NK-92 treated with Interleukin-12 subunit alpha and Interleukin-12 subunit beta, amount 100 ng/mL, for 24 hours (cell line): ENCODE data around the gene NCKAP5L.
A peak's percentile ranks its signal among the peaks of the same experiment; 100 is the strongest.
"Not testable (repeated sequence)": the region's sequence is repeated elsewhere in the genome, so short reads cannot be mapped to it uniquely, and the experiment has no call there.

Source experiments
- DNase-seq: peaks from one replicate; lab custom pipeline; 2025; lab: John Stamatoyannopoulos, UW

The NCKAP5L gene

DNA sequence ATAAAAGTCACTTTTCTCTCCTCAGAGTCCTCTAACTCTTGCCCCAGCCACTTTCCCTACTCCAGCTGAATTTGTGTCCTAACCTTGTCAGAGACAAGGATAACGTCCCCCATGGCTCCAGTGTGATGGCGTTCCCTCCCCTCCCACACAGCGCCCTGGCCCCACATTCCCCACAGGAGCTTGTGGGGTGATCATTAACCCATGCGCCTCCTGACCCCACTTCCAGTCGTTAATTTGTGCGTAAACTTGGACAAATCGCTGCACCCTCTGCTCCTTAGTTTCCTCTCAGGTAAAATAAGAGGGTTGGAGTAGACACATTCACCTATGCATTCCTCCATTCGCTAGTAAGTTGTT, 37.5 kb upstream of the NCKAP5L start:
- no peak for DNase-seq

DNA sequence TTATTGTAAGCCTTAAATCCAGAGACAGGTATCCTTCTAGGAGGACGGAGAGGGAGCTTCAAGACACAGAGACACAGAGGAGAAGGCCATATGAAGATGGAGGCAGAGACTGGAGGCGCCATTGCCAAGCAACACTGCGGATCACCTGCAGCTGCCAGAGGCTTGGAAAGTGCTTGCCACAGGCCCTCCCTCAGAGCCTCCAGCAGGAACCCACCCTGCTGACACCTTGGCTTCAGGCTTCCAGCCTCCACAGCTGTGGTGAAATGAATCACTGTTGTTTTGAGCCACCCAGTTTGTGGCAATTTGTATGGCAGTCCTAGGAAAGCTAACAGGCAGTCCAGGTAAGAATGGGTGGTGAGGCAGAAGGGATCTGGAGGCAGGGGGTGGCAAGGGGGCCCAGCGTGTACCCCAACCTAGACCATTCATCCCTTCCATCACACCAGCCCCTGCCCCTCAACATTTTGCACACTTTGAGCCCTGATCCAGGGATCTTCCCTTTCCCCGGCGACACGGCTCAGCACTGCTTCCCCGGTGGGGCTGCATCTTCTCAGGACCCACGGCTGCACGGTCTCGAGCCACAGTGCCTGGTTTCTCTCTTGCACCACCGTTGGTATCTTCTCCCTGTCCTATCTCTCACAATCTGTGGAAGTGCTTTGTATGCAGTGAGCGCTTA, 37.0 kb upstream of the NCKAP5L start:
- no peak for DNase-seq

DNA sequence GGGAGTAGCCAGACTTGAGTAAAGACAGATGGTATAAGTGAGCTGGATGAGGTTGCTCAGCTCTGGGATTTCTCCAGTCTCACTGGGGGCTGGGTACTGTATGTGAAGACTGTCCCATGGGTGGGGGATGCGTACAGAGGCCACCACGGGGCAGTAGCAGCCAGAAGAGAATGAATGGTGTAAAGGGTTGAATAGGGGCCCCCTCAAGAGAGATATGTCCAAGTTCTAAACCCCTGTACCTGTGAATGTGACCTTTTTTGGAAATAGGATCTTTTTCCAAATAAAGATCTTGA, 36.5 kb upstream of the NCKAP5L start:
- no peak for DNase-seq

DNA sequence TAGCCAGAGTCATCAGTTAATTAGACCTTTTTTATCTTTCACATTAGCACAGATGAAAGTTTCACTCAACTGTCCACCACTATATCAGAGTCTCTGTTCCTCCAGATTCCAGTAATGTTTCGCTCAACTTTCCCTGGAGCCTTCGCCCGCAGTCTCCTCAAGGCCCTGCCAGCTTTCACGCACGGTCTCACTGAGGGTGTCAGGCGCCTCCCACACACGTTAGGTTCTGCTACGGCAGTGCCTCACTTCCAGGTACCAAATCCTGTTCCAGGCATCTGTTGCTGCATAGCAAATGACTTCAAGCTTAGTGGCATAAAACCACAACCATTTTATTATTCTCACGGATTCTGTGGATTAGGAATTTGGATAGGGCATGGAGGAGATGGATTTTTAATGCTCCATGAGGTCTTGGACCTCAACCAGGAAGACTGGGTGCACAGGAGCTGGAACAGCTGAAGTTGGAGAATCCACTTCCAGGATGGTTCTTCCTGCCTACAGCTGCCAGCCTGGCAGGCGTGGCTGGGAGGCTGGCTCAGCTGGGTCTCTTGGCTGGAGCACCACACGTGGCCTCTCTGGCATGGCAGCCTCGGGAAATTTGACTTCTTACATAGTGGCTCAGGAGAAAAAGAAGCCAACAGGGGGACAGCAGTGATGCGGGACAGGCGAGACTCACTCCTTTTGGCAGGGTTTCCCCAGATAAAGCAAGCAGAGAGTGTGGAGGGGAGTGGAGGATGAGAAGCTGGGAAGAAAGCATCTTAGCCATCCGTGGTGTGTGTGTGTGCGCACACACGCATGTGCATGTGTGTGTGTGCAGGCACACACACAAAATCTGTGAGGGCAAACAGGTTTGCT, 36.0 kb upstream of the NCKAP5L start:
- no peak for DNase-seq

DNA sequence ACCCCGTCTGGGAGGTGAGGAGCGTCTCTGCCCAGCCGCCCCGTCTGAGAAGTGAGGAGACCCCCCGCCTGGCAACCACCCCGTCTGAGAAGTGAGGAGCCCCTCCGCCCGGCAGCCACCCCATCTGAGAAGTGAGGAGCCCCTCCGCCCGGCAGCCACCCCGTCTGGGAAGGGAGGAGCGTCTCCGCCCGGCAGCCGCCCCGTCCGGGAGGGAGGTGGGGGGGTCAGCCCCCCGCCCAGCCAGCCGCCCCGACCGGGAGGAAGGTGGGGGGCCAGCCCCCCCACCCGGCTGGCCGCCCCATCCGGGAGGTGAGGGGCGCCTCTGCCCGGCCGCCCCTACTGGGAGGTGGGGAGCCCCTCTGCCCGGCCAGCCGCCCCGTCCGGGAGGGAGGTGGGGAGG, 32.7 kb upstream of the NCKAP5L start:
- not testable (repeated sequence) for DNase-seq

DNA sequence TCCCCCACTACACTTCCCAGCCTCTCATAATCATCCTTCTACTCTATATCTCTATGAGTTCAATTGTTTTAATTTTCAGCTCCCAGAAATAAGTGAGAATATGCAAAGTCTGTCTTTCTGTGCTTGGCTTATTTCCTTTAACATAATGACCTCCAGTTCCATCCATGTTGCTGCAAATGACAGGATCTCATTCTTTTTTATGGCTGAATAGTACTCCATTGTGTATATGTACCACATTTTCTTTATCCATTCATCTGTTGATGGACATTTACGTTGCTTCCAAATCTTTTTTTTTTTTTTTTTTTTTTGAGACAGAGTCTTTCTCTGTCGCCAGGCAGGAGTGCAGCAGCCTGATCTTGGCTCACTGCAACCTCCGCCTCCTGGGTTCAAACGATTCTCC, 27.7 kb upstream of the NCKAP5L start:
- not testable (repeated sequence) for DNase-seq

DNA sequence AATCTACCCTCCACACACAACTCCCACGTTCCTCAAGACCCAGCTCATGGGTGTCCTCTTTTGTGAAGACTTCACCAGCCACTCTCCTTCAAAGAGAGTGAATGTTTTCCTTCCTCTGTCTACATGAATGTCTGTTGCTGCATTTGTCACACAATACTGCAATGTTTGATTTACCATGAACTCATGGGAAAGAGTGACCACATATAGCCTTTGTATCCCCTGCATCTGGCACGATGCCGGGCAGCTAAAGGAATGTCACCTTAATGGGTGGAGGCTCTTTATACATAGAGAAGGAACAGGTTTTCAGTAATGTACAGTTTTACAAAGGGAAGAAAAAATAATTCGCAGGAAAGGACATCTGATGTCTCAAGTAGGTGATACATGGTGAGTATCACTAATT, 26.8 kb upstream of the NCKAP5L start:
- DNase-seq = no peak

DNA sequence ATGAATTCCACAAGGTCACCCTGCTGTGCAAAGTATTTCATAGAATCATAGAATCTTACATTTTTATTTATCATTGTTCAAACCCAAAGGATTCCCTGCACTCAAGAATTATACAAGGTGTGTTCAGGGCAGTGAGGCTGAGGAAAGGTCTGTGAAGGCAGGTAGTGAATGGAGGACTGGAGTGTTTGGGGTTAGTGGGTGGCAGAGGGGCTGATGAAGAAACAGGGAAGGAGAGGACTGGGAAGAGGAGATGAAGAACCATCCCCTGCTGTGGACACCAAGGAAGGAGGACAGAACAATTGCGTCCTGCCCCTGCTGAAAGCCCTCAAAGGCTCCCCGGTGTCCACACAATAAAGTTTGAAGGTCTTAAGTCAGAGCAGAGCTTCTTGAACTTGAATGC, 25.5 kb upstream of the NCKAP5L start:
- no peak for DNase-seq

DNA sequence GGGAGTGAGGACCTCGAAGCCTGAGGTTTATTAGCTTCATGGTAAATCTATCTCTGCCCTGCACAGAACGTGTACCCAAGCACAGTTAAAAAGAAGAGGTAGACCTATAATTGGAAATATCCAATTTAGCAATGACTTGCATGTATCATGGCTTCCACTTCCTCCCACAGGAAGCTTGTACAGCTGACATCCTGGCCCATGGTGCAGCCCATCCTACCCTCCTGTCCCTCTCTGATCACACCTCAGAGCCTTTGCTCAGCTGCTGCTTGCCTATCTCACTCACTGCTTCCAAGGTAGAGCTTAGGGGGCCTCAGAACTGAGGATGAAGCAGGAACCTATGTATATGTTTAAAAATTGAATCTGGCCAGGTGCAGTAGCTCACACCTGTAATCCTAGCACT, 18.9 kb upstream of the NCKAP5L start:
- DNase-seq = no peak

DNA sequence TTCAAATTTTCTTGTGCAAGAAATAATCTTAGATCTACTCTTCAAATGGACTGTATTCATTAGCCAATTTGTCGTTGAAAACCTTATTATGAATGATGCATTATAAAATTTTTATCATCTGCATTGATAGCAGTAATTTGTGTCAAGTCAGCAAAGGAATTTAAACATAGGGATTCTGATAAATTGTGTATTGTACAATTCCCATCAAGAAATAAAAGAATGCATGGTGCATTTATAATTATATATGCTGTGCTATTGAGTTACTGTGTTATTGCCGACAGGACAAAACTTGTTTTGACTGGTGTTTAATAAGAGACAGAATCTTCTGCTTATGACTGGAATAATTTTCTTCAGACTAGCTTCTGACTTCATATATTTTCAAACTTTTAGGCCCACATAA, 17.8 kb upstream of the NCKAP5L start:
- DNase-seq = no peak

DNA sequence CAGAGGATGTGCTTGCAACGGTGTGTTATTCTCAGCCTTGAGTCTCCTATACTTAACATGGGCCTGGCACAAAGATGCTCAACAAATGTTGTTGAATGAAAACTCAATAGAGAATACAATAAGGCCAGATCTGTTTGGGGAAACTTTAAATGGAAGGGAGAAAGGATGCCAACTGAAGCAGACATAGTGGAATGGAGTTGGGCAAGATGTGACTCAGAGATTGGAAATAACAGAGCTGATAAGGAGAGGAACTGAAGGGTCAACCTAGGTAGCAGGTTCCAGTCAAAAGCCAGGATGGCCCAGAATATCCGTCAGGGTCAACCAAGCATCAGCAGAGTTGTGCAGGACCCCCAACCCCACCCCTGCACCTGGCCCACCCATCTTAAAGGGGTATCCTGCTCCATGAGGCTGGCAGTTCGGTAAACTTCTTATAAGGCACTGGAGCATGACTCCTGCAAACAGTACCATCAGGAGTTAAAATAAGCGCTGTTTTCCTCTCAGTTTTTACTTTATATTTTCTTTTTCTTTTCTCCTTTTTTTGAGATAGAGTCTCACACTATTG, 15.7 kb upstream of the NCKAP5L start:
- no peak for DNase-seq

DNA sequence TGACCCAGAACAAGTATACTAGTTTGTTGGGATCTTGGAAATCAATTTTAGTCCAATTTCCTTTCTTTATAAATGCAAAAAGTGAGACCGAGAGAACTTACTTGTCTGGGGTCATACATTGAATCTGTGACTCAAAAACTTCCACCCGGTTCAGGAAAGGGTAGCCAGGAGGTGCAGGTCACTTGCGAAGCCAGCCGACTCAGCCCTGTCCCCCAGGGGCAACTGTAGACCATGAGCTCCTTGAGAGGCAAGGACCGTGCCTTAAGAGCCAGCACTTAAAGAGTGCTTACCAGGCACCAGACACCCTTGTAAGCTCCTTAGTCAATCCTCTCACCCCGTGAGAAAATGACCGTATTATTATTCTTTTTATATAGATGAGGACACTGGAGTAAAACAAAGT, 15.2 kb upstream of the NCKAP5L start:
- no peak for DNase-seq

DNA sequence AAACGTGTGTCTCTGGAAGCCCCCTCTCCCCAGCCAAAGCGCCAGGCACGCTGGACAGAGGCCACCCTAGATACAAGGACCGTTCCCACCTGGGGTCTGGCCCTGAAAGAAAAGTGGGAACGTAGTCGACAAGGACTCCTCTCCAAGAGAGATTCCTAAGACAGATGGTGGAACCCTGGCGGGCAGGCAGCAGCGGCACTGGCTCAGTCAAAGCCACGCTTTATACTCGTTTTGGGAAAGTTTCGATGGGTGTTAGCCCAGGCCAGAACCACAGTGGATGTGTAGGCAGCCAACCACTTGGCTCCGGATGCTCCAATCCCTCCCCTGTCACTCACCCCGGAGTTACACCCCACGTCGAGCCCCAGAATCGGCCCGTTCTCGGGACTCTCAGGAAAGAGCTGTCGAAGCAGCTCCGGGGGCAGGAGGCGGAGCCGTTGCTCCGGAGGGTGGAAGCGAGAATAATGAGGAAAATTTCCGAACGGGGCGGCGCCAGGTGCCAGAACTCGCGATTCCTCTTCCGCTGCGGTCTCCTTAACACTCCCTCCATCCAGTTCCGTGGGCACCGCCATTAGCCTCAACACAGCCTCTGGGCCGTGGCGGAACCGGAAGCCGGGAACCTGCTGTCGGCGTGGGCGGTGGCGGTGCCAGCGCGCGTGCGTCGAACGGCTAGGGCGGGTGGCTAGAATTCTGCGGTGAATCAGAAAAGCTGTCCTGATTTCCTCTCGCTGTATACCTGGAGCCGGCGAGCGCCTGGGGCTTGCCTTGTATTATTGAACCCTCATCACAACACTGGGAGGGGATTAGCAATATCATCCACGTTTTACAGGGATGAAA, 14.5 kb upstream of the NCKAP5L start, which contains the start of gene BCDIN3D:
BCDIN3D (minus strand) TSS at position 588 of the 834 bp plus-strand sequence; CDS start at position 569, 19 bp downstream.
- DNase-seq = peak; percentile 78

DNA sequence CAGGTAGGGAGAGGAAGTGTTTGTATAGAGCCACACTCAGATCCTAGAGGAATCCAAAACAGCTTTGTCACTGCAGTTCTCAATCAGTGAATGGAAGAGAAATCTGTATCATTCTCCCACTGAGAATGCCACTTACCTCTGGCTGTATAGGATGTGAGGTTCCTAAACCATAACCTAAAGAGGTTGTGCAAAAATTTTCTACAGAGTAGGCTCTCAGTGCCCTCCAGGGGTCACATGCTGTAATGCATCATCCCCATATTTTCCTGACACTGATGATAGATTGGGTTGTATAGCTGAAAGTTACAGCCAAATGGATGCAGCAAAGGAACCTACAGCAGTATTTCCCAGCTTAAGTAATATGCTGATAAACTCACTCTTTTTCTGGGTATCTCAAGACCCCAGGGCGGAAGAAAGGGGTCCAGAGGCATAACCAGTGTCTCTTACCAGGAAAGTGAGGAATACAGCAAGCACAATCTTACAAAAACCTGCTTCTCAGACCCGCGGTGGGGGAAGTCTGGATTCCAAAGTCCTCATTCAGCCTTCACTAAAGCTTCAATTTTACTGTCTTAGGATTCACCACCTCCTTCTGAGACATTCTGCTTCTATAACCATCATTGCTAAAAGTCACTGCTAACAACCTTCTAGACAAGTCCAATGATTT, 10.9 kb upstream of the NCKAP5L start:
- no peak for DNase-seq

DNA sequence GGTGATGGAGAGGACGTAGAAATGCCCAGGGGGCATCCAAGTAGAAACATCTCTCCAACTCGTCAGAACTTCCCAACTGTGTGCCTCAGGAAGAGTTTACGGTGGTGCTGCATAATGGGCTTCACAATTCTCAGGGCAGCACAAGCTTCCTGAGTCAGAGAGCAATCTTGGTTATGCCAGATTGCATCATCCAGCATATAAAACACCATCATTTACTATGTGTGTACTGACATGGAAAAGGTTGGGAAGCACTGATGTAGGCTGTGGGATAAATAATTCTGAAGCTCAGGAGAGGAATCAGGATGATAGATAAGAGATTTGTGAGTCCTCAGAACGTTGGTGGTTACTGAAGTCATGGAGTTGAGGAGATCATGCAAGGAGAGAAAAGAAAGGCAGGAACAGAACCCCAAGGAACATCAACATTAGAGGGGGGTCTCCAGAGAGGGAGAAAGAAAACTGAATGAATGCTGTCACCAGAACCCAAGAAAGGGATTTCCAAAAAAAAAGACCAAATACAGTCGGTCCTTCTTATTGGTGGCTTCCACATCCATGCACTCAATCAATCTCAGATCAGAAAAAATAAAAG, 4.7 kb upstream of the NCKAP5L start:
- DNase-seq = no peak

DNA sequence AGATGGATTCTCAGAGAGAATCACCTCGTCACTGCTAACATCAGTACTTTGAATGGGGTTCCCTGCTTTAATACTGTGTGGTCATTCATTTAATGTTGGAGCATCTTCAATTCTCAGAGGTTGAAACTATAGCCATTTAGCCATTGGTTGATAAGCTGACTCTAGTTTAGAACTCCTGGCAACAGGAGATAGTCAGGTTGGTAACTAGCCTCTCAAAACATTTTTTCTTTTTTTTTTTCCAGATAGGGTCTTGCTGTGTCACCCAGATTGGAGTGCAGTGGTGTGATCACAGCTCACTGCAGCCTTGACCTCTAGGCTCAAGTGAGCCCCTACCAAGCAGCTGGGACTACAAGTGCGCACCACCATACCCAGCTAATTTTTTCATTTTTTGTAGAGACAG, 3.5 kb upstream of the NCKAP5L start:
- DNase-seq = no peak

DNA sequence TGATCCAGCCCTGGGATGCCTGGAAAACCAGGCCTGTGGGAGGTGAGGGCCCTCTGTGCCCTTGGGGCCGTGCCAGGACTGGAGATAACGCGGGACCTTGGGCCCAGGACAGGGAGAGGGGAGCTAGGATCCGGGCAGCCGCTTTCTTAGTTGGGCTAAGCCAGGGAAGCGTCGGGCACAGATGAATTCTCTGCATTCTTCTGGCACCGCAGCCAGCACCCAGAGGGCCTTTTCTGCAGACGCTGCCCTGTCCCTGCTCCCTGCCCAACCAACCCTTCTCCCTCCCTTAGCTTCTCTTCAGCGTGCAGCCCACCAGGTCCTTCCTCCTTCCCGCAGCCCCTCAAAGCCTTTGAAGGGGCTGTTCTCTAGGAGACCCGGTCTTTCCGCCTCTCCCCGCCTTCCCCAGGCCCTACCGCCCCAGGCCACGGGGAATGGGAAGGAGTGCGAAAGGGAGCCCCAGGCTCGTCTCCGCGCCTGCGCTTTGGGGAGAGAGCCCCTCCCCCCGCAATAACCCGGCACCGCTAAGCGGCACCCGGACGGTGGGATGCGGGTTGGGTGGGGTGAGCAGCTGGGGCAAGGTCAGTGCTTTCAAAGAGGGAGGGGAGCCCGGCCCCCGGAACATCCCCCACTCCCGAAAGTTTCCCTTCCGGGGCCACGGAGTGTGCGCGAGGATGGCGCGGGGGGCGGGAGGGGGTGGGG, 663 bp downstream of the NCKAP5L start:
- no peak for DNase-seq

DNA sequence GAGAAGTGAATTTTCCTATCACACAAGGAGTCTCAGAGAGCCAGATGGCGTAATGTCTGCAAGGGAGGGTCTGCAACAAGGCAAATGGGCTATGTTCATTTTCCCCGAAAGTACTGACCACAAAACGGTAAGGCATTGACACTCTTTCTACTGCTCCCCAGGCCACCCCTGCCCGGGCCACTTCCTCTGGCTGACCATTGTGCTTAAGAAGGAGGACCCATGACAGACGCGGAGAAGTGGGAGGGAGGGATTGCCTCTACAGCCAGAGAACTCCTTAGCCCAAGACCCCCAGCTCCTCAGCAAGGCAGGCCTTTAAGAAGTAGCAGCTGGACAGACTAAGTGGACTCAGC, 1.2 kb downstream of the NCKAP5L start:
- no peak for DNase-seq

DNA sequence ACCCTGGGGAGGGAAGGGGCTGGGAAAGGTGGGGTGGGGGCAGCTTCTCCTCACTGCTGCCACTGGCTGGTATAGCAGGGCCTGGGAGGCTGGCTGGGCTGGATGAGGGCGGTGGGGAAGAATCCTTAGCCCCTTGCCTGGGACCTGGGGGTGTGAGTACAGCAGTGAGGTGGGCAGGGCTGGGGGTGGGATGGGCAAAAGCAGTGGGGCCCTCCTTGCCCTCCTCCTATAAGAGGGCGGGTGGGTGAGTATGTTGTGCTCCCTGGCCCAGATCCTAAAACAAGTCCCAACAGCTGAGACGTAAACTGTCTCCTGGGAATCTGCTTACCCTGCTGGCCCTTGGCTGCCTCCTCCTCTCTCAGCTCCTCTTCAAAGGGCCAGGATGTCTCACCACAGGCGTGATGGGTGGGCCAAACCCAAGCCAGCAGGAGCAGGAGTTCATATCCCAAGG, 2.2 kb downstream of the NCKAP5L start:
- no peak for DNase-seq

DNA sequence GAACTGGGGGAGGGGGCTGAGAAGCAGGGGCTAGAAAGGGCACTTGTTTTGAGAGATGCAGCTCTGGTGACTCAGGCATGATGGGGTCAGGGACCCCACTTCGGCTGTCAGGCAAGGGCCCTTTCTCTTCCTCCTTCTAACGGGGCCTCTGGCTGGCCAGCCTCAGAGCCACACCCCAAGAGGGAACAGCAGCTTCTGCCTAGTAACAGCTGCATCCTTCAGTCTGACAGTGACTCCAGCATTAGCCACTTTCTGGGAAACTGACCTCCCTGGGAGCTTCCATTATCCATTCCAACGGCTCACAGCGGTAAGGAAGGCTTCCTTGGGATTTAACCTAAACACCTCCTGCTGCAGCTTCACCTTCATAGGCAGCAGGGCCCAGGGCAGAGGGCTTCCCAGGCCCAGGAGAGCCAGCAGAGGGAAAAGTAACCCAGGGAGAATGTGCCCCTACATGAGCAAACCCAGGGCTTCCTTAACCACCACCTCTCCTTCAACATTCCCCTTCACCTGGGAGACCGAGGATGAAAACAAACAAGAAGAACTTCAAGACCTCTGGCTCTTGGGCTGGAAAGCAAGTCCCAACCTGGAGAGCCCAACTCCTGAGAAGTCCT, 2.7 kb downstream of the NCKAP5L start:
- no peak for DNase-seq

DNA sequence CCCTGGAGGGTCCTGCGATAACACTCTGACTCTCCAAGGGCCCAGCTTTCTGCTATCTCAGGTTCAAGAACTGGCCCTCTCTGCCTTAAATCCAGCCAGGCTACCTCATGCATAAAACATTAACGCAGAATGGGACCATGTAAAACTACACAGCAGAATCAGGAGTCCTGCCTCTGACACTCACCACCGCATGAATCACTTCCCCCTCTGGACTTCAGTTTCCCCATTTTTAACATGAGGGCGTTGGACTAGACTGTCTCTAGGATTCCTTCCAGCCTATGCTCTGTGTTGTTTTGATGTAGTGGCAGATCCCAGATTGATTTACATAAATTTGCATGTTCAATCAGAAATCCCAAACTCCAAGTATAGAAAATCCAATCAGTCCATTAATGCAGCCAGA, 3.3 kb downstream of the NCKAP5L start:
- DNase-seq = no peak
